DND-41 (cell line): ENCODE measurements around the gene FBXO33.

Experiments
- ATAC-seq: fragments of 200-7000 bp; cut with Tn5 transposase; 3 replicates; pipeline ENCODE4 v1.9.1; 2021; ENCODE audit warnings: low read depth; ENCODE audit not compliant: insufficient read depth
- DNase-seq: peaks from one replicate; pipeline ENCODE4 v3.0.0-alpha.2; 2020
- H2AFZ ChIP-seq: 2 replicates; pipeline ENCODE4 v1.6.0; 2012; ENCODE audit warnings: low read depth, low read length
- H3K27ac ChIP-seq: 2 replicates; pipeline ENCODE4 v1.5.1; 2012; ENCODE audit warnings: low read length, inconsistent platforms
- H3K27me3 ChIP-seq: fragments of 200-600 bp; sonication (generic); 2 replicates; pipeline ENCODE4 v1.6.0; 2012; ENCODE audit warnings: low read length, mild to moderate bottlenecking, inconsistent platforms; ENCODE audit not compliant: insufficient read depth, poor library complexity
- H3K36me3 ChIP-seq: 2 replicates; pipeline ENCODE4 v1.5.1; 2012; ENCODE audit warnings: low read length, inconsistent platforms; ENCODE audit not compliant: insufficient read depth
- H3K4me1 ChIP-seq: 2 replicates; pipeline ENCODE4 v1.5.1; 2012; ENCODE audit warnings: mild to moderate bottlenecking, low read length; ENCODE audit not compliant: insufficient read depth
- H3K4me2 ChIP-seq: 2 replicates; pipeline ENCODE4 v1.6.0; 2012; ENCODE audit warnings: mild to moderate bottlenecking, moderate library complexity, low read length, inconsistent platforms; ENCODE audit not compliant: insufficient read depth
- H3K4me3 ChIP-seq, 2 experiments: fragments of 200-600 bp in 1 of 2; shearing (Covaris generic) in 1 of 2; 2 replicates each; pipeline ENCODE4 v1.5.1; 2012 to 2016; ENCODE audit warnings: inconsistent platforms in 2 of 2, low read length in 2 of 2, mild to moderate bottlenecking in 2 of 2, low read depth in 1 of 2, moderate library complexity in 1 of 2
- H3K79me2 ChIP-seq: 2 replicates; pipeline ENCODE4 v1.6.0; 2012; ENCODE audit warnings: low read length, inconsistent platforms; ENCODE audit not compliant: insufficient read depth
- H3K9ac ChIP-seq: 2 replicates; pipeline ENCODE4 v1.6.0; 2012; ENCODE audit warnings: low read depth, mild to moderate bottlenecking, inconsistent platforms, low read length, moderate library complexity
- H3K9me3 ChIP-seq: 2 replicates; pipeline ENCODE4 v1.5.1; 2012; ENCODE audit warnings: low read length, moderate library complexity, mild to moderate bottlenecking, inconsistent platforms; ENCODE audit not compliant: insufficient read depth, severe bottlenecking
- H4K20me1 ChIP-seq: 2 replicates; pipeline ENCODE4 v1.6.0; 2012; ENCODE audit warnings: low read length; ENCODE audit not compliant: insufficient read depth
- CTCF ChIP-seq: IDR thresholded peaks from 2 replicates; pipeline ENCODE4 v1.5.1; 2012; ENCODE audit warnings: borderline replicate concordance, low read length, moderate library complexity, mild to moderate bottlenecking; ENCODE audit not compliant: poor library complexity, severe bottlenecking; ENCODE audit errors: extremely low read depth
- EZH2 ChIP-seq: IDR thresholded peaks from 3 replicates; pipeline ENCODE4 v1.6.1; 2012; ENCODE audit warnings: borderline replicate concordance, low read depth, mild to moderate bottlenecking, moderate library complexity, low read length, inconsistent platforms; ENCODE audit not compliant: severe bottlenecking

The FBXO33 gene

GRCh38 chr14:39368261-39368959, 63.8 kb downstream of the FBXO33 start:
- ATAC-seq (peak; percentile 67; the same call in 2 of the 3 replicates), DNase-seq (peak; percentile 49)
- Histone ChIP-seq H3K4me3 (no peak overlapping the region), H2AFZ (no peak overlapping the region), H3K36me3 (peaks cover 5% of the 10 kb centered on the region; the same call in 1 of the 2 replicates), H3K9me3 (no peaks in the 10 kb centered on the region), H3K9ac (no peak overlapping the region), H3K27me3 (no peaks in the 10 kb centered on the region), H3K27ac (no peak overlapping the region), H3K79me2 (no peaks in the 10 kb centered on the region), H4K20me1 (peaks cover 4% of the 10 kb centered on the region; the same call in 1 of the 2 replicates), H3K4me2 (no peak overlapping the region), H3K4me1 (no peaks in the 10 kb centered on the region)
- TF ChIP-seq EZH2: no peak
- peak; percentile 61 for TF ChIP-seq CTCF

- no peak for TF ChIP-seq CTCF
- TF ChIP-seq EZH2: no peak
- DNase-seq (no peak), ATAC-seq (no peak)
- Histone ChIP-seq H3K4me1 (no peaks in the 10 kb centered on the region), H3K79me2 (no peaks in the 10 kb centered on the region), H3K27ac (no peak overlapping the region), H3K9me3 (no peaks in the 10 kb centered on the region), H3K36me3 (peaks cover 5% of the 10 kb centered on the region; the same call in 1 of the 2 replicates), H3K4me3 (no peak overlapping the region), H3K27me3 (no peaks in the 10 kb centered on the region), H2AFZ (no peak overlapping the region), H3K4me2 (no peak overlapping the region), H4K20me1 (peaks cover 4% of the 10 kb centered on the region; the same call in 1 of the 2 replicates), H3K9ac (no peak overlapping the region)
These were observed 64.9 kb downstream of the FBXO33 start for GRCh38 chr14:39367387-39367751.

GRCh38 chr14:39366460-39367386, 65.5 kb downstream of the FBXO33 start:
- H3K9ac ChIP-seq: no peak overlapping the region
- ATAC-seq (peak; percentile 29; the same call in 1 of the 3 replicates), DNase-seq (no peak)
- TF ChIP-seq CTCF: no peak
- TF ChIP-seq EZH2: no peak
- H3K4me1 ChIP-seq: no peaks in the 10 kb centered on the region
- no peak overlapping the region for H3K27ac ChIP-seq
- H3K4me3 ChIP-seq: no peak overlapping the region
- H3K9me3 ChIP-seq: no peaks in the 10 kb centered on the region
- no peaks in the 10 kb centered on the region for H3K79me2 ChIP-seq
- H3K36me3 ChIP-seq: peaks cover 5% of the 10 kb centered on the region; the same call in 1 of the 2 replicates
- H4K20me1 ChIP-seq: peaks cover 4% of the 10 kb centered on the region; the same call in 1 of the 2 replicates
- no peak overlapping the region for H3K4me2 ChIP-seq
- H2AFZ ChIP-seq: no peak overlapping the region
- no peaks in the 10 kb centered on the region for H3K27me3 ChIP-seq
